Large intestine (tissue), 3 donors: ENCODE data around the gene LAMTOR1. TPM values are rescaled to one million over a fixed set of nuclear protein-coding genes. Genes with fewer than 3 reads are reported as not detected.

Source experiments
- DNase-seq, 2 donors: peaks; one replicate each; pipeline versions ENCODE4 v3.0.0 to v3.0.0-alpha.2; 2013
- H3K27ac ChIP-seq: one replicate; pipeline ENCODE4 v1.5.1; 2013; ENCODE audit warnings: low read length
- H3K27me3 ChIP-seq: 2 replicates; pipeline ENCODE4 v1.6.1; 2013; ENCODE audit warnings: low read length; ENCODE audit not compliant: control insufficient read depth, insufficient read depth
- H3K36me3 ChIP-seq: 2 replicates; pipeline ENCODE4 v1.6.1; 2013; ENCODE audit warnings: low read length; ENCODE audit not compliant: control insufficient read depth, insufficient read depth
- H3K4me1 ChIP-seq: one replicate; pipeline ENCODE4 v1.6.1; 2013; ENCODE audit warnings: low read length; ENCODE audit not compliant: control insufficient read depth, insufficient read depth
- H3K4me3 ChIP-seq: one replicate; pipeline ENCODE4 v1.5.1; 2013; ENCODE audit warnings: low read length
- H3K9me3 ChIP-seq: one replicate; pipeline ENCODE4 v1.6.1; 2013; ENCODE audit warnings: mild to moderate bottlenecking, low read depth, low read length, moderate library complexity; ENCODE audit not compliant: control insufficient read depth
- WGBS: methylation state at CpG from one replicate; pipeline ENCODE4 v1.1.5; 2013; ENCODE audit warnings: low lambda C conversion rate; ENCODE audit not compliant: insufficient coverage; 5-methylcytosine and 5-hydroxymethylcytosine counted together
- polyA plus RNA-seq: library from polyadenylated mRNA; unstranded; fragments of 120-200 nt; gene quantifications from one replicate; pipeline ENCODE4 v1.2.1, GENCODE V29; 2013

The LAMTOR1 gene
- polyA plus RNA-seq, 1 donor = 114 TPM

GRCh38 chr11:72103754-72104167 is 664 bp upstream of the LAMTOR1 start:
- peak overlapping the region; percentile 26 for H3K4me3 ChIP-seq
- peaks cover 18% of the 10 kb centered on the region for H3K36me3 ChIP-seq
- H3K4me1 ChIP-seq = peaks cover 16% of the 10 kb centered on the region
- H3K9me3 ChIP-seq = no peaks in the 10 kb centered on the region
- no peak for DNase-seq
- no peaks in the 10 kb centered on the region for H3K27me3 ChIP-seq
- peak overlapping the region; percentile 90 for H3K27ac ChIP-seq
- 80% methylated on average over 2 of the region's 11 CpGs for WGBS

DNA sequence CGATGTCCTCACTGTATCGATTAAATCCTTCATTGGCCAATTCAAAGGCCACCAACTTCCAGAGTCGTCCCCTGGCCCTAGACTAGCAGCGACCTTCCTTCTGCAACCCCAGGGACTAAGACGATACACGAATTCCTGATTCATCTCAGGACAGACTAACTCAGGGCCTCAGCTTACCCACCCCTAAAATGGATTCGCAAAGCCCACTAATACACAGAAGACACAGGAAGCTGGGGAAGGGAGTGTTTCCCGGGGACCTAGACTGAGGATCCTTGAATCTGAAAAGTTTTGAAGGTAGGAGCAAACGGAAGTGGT is 509 bp downstream of the LAMTOR1 start:
- Histone ChIP-seq H3K36me3 (peaks cover 26% of the 10 kb centered on the region), H3K27ac (peak overlapping the region; percentile 90), H3K4me3 (peak overlapping the region; percentile 78), H3K9me3 (no peaks in the 10 kb centered on the region), H3K4me1 (peaks cover 16% of the 10 kb centered on the region), H3K27me3 (no peaks in the 10 kb centered on the region)
- WGBS = no CpG with 5 or more reads among the region's 9 CpGs
- DNase-seq = no peak

- whole genome bisulfite sequencing = no CpG with 5 or more reads among the region's 4 CpGs
- Histone ChIP-seq H3K27me3 (no peaks in the 10 kb centered on the region), H3K4me1 (peaks cover 16% of the 10 kb centered on the region)
These were observed 935 bp downstream of the LAMTOR1 start for GRCh38 chr11:72102162-72102561.

GRCh38 chr11:72100462-72100861 is 2.6 kb downstream of the LAMTOR1 start:
- Histone ChIP-seq H3K36me3 (peaks cover 39% of the 10 kb centered on the region), H3K27ac (no peak overlapping the region), H3K9me3 (no peaks in the 10 kb centered on the region), H3K27me3 (no peaks in the 10 kb centered on the region), H3K4me1 (peaks cover 16% of the 10 kb centered on the region), H3K4me3 (no peak overlapping the region)
- WGBS = no CpG with 5 or more reads among the region's 1 CpG
- DNase-seq = no peak

More at GRCh38 chr11:72102162-72102561, 935 bp downstream of the LAMTOR1 start:
- peaks cover 30% of the 10 kb centered on the region for H3K36me3 ChIP-seq
- no peaks in the 10 kb centered on the region for H3K9me3 ChIP-seq
- no peak for DNase-seq
- peak overlapping the region; percentile 78 for H3K4me3 ChIP-seq
- H3K27ac ChIP-seq = peak overlapping the region; percentile 90

DNA sequence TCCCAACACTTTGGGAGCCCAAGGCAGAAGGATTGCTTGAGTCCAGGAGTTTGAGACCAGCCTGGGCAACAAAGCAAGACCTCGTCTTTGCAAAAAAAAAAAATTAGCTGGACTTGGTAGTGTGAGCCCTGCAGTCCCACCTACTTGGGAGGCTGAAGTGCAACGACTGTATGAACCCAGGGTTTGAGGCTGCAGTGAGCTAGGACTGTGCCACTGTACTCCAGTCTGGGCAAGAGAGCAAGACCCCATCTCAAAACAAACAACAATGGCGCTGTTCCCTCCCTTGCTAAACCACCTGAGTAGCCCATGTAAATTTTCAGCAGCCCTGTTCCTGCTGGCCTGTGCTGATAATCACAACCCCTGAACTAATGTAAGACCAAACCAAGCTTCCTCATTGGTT is 3.1 kb downstream of the LAMTOR1 start:
- Histone ChIP-seq H3K4me3 (no peak overlapping the region), H3K36me3 (peaks cover 43% of the 10 kb centered on the region), H3K4me1 (peaks cover 16% of the 10 kb centered on the region), H3K9me3 (no peaks in the 10 kb centered on the region), H3K27ac (no peak overlapping the region), H3K27me3 (no peaks in the 10 kb centered on the region)
- WGBS = no CpG with 5 or more reads among the region's 3 CpGs
- DNase-seq = no peak

DNA sequence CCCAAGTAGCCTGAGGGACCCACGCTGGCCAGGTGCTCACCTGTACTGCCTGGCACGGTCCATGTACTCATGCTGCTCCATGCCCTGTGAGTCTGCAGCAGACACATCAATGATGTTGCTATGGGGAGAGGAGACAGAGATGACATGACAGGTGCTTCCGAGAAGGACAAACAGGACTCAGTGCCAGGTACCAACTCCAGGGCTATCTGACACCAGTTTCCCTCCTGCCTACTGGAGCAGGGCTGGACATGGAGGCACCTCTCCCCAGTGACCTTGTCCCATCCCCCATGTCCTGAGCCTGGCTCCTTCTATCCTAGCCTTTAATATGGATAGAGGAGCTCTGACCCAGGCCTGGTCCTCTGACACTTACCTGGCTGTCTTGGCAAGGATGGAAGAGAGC is 4.4 kb downstream of the LAMTOR1 start:
- no peak overlapping the region for H3K27ac ChIP-seq
- no peak overlapping the region for H3K4me3 ChIP-seq
- peaks cover 52% of the 10 kb centered on the region for H3K36me3 ChIP-seq
- no peaks in the 10 kb centered on the region for H3K9me3 ChIP-seq
- H3K4me1 ChIP-seq = peaks cover 12% of the 10 kb centered on the region
- no peak for DNase-seq
- WGBS = no CpG with 5 or more reads among the region's 3 CpGs
- H3K27me3 ChIP-seq = no peaks in the 10 kb centered on the region

GRCh38 chr11:72091292-72091691 is 11.8 kb downstream of the LAMTOR1 start:
- H3K4me1 ChIP-seq = peaks cover 18% of the 10 kb centered on the region
- H3K27me3 ChIP-seq = no peaks in the 10 kb centered on the region
- peaks cover 44% of the 10 kb centered on the region for H3K36me3 ChIP-seq
- H3K4me3 ChIP-seq = no peak overlapping the region
- no peaks in the 10 kb centered on the region for H3K9me3 ChIP-seq
- WGBS = no CpG with 5 or more reads among the region's 4 CpGs
- DNase-seq = peak; percentile 65 to 75
- H3K27ac ChIP-seq = peak overlapping the region; percentile 4

DNA sequence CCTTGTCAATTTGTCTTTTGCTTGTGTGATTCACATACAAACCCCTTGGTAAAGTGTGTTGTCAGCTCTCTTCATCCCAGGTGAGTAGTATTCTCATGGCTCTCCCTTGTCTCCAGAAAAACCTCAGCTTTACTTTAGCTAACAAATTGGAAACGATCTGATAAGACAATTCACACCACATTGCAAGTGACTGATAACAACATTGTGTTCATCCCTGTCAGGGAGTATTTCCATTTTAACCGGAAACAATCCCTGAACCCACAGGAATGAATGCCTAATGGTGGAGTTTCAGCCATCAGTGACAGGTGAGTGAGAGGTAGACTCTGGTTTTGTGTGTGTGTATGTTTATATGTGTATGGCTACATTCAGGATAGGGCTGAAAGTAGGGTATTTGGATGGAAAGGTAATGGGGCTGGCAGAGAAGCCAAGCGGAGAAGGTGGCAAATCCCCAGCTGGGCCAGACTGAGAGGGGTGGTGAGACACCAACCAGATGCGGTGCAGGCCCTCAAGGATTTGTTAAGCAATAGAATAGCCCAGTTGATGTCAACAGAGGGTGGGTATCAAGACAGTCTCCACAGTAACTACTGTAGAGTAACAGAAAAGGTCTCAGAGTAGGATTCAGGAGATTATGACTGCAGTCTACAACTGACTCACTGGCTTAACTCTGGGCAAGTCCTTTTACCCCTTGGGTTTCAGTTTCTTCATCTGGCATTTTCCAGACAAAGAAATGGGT is 14.9 kb downstream of the LAMTOR1 start:
- Histone ChIP-seq H3K9me3 (no peaks in the 10 kb centered on the region), H3K27ac (no peak overlapping the region), H3K36me3 (peaks cover 27% of the 10 kb centered on the region), H3K4me3 (no peak overlapping the region), H3K27me3 (no peaks in the 10 kb centered on the region), H3K4me1 (peaks cover 18% of the 10 kb centered on the region)
- DNase-seq = no peak
- WGBS = no CpG with 5 or more reads among the region's 4 CpGs

GRCh38 chr11:72085621-72086351 is 17.3 kb downstream of the LAMTOR1 start:
- Histone ChIP-seq H3K27me3 (no peaks in the 10 kb centered on the region), H3K27ac (no peak overlapping the region), H3K4me1 (peaks cover 12% of the 10 kb centered on the region), H3K4me3 (no peak overlapping the region), H3K9me3 (no peaks in the 10 kb centered on the region), H3K36me3 (peaks cover 20% of the 10 kb centered on the region)
- WGBS = no CpG with 5 or more reads among the region's 3 CpGs
- no peak for DNase-seq

GRCh38 chr11:72084965-72085364 is 18.1 kb downstream of the LAMTOR1 start:
- Histone ChIP-seq H3K36me3 (peaks cover 16% of the 10 kb centered on the region), H3K9me3 (no peaks in the 10 kb centered on the region), H3K27me3 (no peaks in the 10 kb centered on the region), H3K4me1 (peaks cover 5% of the 10 kb centered on the region), H3K4me3 (no peak overlapping the region), H3K27ac (no peak overlapping the region)
- no peak for DNase-seq
- WGBS = no CpG with 5 or more reads among the region's 1 CpG
